ENCODE data around the gene HSBP1L1. TPM values are rescaled to one million over a fixed set of nuclear protein-coding genes. Genes with fewer than 3 reads are reported as not detected.

The HSBP1L1 gene
- total and polyA plus RNA-seq, 2 experiments from 2014 or later: 1.8 to 3.7 TPM

GRCh38 chr18:79979843-79980242 lies 15.4 kb downstream of the HSBP1L1 start:
- Mint-ChIP-seq H3K36me3 (ENCODE audit: low read depth) (peaks cover 41% of the 10 kb centered on the region), H3K27me3 (ENCODE audit: insufficient read depth, low read depth, poor library complexity) (peaks cover under 1% of the 10 kb centered on the region), H3K27ac (no peak overlapping the region), H3K4me3 (no peak overlapping the region), H3K9me3 (no peaks in the 10 kb centered on the region), H3K4me1 (peaks cover 15% of the 10 kb centered on the region)
- H3K27me3 ChIP-seq (ENCODE audit: insufficient read depth): no peaks in the 10 kb centered on the region
- no peak for ATAC-seq
- H3K4me2 ChIP-seq: no peak overlapping the region
- H3K4me3 ChIP-seq: no peak overlapping the region
- no peak for TF ChIP-seq ZNF331 (CRISPR knock-in tag; IDR thresholded peaks at IDR 0.05; ENCODE audit: low read depth)
- no peak for TF ChIP-seq NANOG (IDR thresholded peaks at IDR 0.05; ENCODE audit: borderline replicate concordance)
- no peak for TF ChIP-seq POLR2AphosphoS5 (IDR thresholded peaks at IDR 0.05; ENCODE audit: low read depth)
- TF ChIP-seq, protein P1, sequence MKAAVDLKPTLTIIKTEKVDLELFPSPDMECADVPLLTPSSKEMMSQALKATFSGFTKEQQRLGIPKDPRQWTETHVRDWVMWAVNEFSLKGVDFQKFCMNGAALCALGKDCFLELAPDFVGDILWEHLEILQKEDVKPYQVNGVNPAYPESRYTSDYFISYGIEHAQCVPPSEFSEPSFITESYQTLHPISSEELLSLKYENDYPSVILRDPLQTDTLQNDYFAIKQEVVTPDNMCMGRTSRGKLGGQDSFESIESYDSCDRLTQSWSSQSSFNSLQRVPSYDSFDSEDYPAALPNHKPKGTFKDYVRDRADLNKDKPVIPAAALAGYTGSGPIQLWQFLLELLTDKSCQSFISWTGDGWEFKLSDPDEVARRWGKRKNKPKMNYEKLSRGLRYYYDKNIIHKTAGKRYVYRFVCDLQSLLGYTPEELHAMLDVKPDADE (IDR thresholded peaks at IDR 0.05): no peak
- TF ChIP-seq, protein P2, sequence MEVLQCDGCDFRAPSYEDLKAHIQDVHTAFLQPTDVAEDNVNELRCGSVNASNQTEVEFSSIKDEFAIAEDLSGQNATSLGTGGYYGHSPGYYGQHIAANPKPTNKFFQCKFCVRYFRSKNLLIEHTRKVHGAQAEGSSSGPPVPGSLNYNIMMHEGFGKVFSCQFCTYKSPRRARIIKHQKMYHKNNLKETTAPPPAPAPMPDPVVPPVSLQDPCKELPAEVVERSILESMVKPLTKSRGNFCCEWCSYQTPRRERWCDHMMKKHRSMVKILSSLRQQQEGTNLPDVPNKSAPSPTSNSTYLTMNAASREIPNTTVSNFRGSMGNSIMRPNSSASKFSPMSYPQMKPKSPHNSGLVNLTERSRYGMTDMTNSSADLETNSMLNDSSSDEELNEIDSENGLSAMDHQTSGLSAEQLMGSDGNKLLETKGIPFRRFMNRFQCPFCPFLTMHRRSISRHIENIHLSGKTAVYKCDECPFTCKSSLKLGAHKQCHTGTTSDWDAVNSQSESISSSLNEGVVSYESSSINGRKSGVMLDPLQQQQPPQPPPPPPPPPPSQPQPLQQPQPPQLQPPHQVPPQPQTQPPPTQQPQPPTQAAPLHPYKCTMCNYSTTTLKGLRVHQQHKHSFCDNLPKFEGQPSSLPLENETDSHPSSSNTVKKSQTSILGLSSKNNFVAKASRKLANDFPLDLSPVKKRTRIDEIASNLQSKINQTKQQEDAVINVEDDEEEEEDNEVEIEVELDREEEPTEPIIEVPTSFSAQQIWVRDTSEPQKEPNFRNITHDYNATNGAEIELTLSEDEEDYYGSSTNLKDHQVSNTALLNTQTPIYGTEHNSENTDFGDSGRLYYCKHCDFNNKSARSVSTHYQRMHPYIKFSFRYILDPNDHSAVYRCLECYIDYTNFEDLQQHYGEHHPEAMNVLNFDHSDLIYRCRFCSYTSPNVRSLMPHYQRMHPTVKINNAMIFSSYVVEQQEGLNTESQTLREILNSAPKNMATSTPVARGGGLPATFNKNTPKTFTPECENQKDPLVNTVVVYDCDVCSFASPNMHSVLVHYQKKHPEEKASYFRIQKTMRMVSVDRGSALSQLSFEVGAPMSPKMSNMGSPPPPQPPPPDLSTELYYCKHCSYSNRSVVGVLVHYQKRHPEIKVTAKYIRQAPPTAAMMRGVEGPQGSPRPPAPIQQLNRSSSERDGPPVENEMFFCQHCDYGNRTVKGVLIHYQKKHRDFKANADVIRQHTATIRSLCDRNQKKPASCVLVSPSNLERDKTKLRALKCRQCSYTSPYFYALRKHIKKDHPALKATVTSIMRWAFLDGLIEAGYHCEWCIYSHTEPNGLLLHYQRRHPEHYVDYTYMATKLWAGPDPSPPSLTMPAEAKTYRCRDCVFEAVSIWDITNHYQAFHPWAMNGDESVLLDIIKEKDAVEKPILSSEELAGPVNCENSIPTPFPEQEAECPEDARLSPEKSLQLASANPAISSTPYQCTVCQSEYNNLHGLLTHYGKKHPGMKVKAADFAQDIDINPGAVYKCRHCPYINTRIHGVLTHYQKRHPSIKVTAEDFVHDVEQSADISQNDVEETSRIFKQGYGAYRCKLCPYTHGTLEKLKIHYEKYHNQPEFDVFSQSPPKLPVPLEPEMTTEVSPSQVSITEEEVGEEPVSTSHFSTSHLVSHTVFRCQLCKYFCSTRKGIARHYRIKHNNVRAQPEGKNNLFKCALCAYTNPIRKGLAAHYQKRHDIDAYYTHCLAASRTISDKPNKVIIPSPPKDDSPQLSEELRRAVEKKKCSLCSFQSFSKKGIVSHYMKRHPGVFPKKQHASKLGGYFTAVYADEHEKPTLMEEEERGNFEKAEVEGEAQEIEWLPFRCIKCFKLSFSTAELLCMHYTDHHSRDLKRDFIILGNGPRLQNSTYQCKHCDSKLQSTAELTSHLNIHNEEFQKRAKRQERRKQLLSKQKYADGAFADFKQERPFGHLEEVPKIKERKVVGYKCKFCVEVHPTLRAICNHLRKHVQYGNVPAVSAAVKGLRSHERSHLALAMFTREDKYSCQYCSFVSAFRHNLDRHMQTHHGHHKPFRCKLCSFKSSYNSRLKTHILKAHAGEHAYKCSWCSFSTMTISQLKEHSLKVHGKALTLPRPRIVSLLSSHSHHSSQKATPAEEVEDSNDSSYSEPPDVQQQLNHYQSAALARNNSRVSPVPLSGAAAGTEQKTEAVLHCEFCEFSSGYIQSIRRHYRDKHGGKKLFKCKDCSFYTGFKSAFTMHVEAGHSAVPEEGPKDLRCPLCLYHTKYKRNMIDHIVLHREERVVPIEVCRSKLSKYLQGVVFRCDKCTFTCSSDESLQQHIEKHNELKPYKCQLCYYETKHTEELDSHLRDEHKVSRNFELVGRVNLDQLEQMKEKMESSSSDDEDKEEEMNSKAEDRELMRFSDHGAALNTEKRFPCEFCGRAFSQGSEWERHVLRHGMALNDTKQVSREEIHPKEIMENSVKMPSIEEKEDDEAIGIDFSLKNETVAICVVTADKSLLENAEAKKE (CRISPR knock-in tag; IDR thresholded peaks at IDR 0.05): no peak
- no peak for TF ChIP-seq ZNF114 (CRISPR knock-in tag; IDR thresholded peaks at IDR 0.05)
- no peak overlapping the region for H2AFZ ChIP-seq
- no peaks in the 10 kb centered on the region; the same call in 1 of the 2 replicates for H3K4me1 ChIP-seq (ENCODE audit: insufficient read depth)
- peaks cover 100% of the 10 kb centered on the region for H3K79me2 ChIP-seq (replicated peaks; ENCODE audit: insufficient read depth)
- H4K20me1 ChIP-seq (replicated peaks; ENCODE audit: insufficient read depth): peaks cover 54% of the 10 kb centered on the region
- H3K27ac ChIP-seq (ENCODE audit: low read depth): no peak overlapping the region
- H3F3A ChIP-seq (replicated peaks; ENCODE audit: low read depth): no peaks in the 10 kb centered on the region
- no peaks in the 10 kb centered on the region for H3K36me3 ChIP-seq (ENCODE audit: insufficient read depth)
- DNase-seq (ENCODE audit: low spot score): no peak
- no peaks in the 10 kb centered on the region for H3K9me2 ChIP-seq (ENCODE audit: insufficient read depth)

Data from GM23338 (cell line).